GM12873 (cell line): ENCODE results near the gene RPAP2.

Experiments used
- TF ChIP-seq, protein P1 (sequence below): IDR thresholded peaks from 2 replicates; pipeline ENCODE4 v1.5.1; 2012; ENCODE audit warnings: low read depth, mild to moderate bottlenecking, moderate library complexity, low read length, control low read depth; ENCODE audit not compliant: insufficient read depth; ENCODE audit errors: missing control alignments

The RPAP2 gene

DNA sequence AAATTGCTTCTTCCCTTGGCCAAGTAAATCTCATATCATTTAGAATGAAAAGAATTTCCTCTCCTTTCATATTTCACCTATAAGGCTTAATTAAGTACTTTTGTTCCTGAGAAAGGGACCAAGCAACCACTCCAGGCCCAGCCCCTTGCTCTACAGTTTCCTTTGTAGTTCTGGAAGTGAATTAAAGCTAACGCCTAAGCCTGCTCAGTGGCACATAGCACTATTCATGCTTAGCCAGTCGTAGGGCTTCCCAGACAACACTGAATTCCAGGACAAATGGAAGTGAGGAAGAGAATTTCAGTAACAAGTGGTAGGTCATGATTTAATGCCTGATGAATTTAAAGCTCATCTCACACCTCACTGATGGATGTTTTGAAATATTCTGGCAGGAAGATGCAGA, 73.3 kb downstream of the RPAP2 start:
- TF ChIP-seq, protein P1, sequence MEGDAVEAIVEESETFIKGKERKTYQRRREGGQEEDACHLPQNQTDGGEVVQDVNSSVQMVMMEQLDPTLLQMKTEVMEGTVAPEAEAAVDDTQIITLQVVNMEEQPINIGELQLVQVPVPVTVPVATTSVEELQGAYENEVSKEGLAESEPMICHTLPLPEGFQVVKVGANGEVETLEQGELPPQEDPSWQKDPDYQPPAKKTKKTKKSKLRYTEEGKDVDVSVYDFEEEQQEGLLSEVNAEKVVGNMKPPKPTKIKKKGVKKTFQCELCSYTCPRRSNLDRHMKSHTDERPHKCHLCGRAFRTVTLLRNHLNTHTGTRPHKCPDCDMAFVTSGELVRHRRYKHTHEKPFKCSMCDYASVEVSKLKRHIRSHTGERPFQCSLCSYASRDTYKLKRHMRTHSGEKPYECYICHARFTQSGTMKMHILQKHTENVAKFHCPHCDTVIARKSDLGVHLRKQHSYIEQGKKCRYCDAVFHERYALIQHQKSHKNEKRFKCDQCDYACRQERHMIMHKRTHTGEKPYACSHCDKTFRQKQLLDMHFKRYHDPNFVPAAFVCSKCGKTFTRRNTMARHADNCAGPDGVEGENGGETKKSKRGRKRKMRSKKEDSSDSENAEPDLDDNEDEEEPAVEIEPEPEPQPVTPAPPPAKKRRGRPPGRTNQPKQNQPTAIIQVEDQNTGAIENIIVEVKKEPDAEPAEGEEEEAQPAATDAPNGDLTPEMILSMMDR: no peak

DNA sequence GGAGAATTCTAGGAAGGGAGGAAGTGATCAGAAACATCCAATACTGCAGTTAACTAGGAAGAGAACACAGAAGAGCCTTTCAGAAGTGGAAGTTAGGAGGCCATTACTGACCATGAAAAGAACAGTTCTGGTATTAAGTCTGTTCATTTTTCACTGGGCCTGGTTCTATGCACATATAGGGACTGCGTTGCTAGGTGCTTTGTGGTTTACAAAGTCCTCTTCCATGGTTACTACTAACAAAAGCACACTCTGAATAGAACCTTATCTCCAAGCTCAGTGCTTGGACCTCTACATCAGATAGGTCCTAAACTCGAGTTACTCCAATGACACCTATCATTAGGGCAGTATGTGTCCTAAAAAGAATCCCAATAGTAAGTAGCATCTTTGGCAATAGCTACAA, 75.4 kb downstream of the RPAP2 start:
- TF ChIP-seq, protein P1: no peak

DNA sequence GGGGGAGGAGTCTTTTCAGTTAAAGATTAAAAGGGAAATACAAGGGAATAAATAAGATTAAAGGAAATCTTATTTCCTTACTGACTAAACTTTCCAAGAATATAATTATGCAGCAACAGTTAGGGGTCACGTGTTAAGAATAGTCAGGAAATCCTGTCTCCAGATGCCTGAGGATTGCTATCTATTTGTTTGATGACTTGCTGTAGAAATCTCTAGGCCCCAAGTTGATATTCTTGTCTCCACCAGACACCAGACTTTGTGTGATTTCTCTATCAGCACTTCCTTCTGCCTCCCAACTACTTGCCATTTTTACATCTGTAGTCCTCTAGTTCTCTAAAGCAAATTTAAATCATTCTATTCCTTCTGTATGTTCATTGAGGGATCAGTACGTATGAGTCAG, 77.5 kb downstream of the RPAP2 start:
- TF ChIP-seq, protein P1: no peak

DNA sequence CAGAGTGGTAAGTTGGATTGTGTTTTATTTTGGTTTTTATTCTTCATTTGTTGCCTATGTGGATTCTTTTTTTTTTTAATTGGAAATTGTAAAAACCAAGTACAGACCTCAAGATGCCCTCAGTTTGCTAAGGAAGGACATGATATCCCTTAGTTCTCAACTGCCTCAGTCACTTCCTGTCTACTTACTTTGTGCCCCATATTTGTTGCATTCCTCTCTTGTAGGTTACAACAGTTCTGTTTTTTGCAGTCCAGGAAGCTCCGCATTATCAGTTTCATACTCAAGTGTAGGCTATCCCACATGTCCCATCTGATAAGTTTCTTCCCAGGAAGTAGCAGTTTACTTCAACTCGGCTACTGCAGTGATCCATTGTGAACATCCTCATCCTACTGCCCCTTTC, 82.0 kb downstream of the RPAP2 start:
- TF ChIP-seq, protein P1: no peak

DNA sequence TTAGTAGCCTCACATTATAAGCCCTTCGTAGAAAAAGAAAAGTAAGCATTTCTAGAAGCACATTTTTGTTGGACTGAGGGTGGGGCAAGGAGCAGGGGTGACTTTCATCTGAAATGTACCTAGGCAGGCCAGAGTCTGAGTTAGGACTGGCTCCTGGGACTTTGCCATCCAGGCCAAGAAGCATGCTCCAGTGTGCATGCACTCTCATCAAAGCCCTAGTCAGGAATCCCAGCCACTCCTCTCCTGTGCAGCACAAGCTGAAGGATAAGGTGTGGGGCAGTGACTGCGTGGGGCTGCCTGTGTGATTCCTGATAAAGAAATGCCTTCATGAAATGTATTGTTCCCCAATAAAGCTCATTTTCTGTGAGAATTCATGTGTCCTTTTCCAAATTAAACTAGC, 99.7 kb downstream of the RPAP2 start:
- TF ChIP-seq, protein P1: no peak

DNA sequence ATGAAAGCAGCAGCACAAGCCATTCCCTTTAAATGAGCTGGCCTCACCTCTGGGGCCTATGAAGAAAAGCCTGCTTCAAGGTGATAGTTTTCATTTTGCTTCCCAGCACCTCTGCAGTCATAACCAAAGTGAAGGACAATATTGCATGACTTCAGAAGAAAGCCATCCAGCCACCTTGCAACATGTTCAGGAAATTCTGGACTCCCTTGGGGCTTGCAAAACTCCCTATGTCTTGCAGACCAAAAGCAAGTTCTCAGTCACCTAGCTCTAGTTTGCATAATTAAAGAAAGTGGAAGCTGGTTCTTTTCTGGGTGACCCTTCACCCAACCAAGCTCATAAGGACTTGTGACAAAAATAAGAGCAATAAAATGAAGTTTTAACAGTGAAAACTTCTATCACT, 100.2 kb downstream of the RPAP2 start:
- TF ChIP-seq, protein P1: no peak

DNA sequence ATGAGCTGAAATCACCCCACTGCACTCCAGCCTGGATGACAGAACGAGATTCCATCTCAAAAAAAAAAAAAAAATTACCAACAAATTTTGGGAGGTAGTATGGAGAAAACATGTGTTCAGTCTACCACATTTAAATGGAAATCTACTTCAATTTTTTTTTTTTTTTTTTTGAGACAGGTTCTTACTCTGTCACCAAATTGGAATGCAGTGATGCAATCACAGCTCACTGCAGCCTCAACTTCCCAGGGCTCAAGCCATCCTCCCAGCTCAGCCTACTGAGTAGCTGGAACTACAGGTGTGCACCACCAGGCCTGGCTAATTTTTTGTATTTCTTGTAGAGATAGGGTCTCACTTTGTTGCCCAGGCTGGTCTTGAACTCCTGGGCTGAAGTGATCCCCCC, 105.8 kb downstream of the RPAP2 start:
- TF ChIP-seq, protein P1: no peak
